GM19452 (cell line): ENCODE results near the gene RHOT2.

ENCODE experiments used
- ATAC-seq: cut with Tn5 transposase; IDR thresholded peaks from one replicate; pipeline ENCODE4 v1.9.1; 2021; ENCODE audit not compliant: unreplicated experiment

Gene RHOT2

GRCh38 chr16:695355-696089 lies 27.6 kb downstream of the RHOT2 start:
- no peak for ATAC-seq

GRCh38 chr16:698911-699671 lies 31.2 kb downstream of the RHOT2 start:
- ATAC-seq, result no peak

GRCh38 chr16:700684-701584 lies 33.0 kb downstream of the RHOT2 start:
- ATAC-seq, result no peak

GRCh38 chr16:702341-702740 lies 34.4 kb downstream of the RHOT2 start:
- no peak for ATAC-seq

GRCh38 chr16:703406-703805 lies 35.5 kb downstream of the RHOT2 start:
- ATAC-seq, result no peak

GRCh38 chr16:704047-704446 lies 36.1 kb downstream of the RHOT2 start:
- no peak for ATAC-seq

- ATAC-seq, result no peak
Measured at GRCh38 chr16:704552-705380, 36.8 kb downstream of the RHOT2 start.

GRCh38 chr16:705431-706188 lies 37.7 kb downstream of the RHOT2 start, which contains the start of gene FBXL16:
Gene FBXL16, minus strand, starts transcription at chr16:705801. Its CDS starts 8,396 bp downstream, at chr16:697405.
- no peak for ATAC-seq

- no peak for ATAC-seq
Measured at GRCh38 chr16:706189-707061, 38.5 kb downstream of the RHOT2 start.

- no peak for ATAC-seq
Measured at GRCh38 chr16:707062-707538, 39.2 kb downstream of the RHOT2 start.

- no peak for ATAC-seq
Measured at GRCh38 chr16:708019-708418, 40.1 kb downstream of the RHOT2 start.

- no peak for ATAC-seq
Measured at GRCh38 chr16:708959-709358, 41.0 kb downstream of the RHOT2 start.

GRCh38 chr16:709566-710499 lies 41.9 kb downstream of the RHOT2 start:
- no peak for ATAC-seq

GRCh38 chr16:710500-711075 lies 42.7 kb downstream of the RHOT2 start:
- ATAC-seq, result no peak

- no peak for ATAC-seq
Measured at GRCh38 chr16:711084-711483, 43.2 kb downstream of the RHOT2 start.

GRCh38 chr16:711548-712320 lies 43.8 kb downstream of the RHOT2 start:
- no peak for ATAC-seq
